ENCODE measurements around the gene RAB8B.

DNA sequence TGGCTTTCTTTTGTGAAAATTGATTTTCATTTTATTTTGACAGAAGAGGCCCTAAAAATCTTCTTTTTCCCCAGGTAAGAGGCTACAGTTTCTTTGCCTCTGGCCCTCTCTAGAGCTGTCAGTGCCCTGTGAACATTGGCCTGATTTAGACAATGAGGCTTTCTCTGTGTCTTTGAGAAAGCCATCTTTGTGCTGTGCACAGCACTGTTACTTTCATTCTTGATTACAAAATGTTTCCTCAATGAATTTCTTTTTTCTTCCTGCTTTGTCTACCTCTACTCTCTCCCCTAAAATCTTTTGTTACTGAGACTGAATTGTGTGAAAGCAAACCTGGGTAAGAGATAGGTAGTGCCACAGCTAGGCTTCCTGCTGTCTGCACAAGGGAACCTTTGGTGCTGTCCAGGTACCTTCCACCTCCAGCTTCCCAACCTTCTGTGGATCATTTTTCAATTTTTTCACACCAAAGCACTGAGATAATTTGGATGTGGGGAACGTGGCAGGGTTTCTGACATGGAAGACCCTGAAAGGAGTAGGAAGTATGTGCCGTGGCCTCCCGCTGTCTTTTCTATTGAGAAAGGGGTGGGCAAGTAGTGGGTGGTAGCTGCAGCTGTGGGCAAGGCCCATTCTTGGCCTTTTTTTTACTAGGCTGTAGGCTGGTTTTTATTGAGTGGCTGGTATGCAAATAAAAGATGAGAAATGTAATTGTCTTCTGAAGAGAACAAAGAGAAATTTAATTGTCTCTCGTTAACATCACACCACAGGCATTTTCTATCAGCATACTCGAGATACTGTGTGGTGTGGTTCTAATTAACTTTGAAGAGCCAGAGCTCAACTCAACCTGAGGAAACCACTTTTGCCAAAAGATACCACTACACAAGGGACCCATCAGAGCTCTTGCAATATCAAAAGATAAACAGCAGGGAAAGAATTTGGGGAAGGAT lies 21.0 kb downstream of the RAB8B start:
- TF ChIP-seq, protein P1, sequence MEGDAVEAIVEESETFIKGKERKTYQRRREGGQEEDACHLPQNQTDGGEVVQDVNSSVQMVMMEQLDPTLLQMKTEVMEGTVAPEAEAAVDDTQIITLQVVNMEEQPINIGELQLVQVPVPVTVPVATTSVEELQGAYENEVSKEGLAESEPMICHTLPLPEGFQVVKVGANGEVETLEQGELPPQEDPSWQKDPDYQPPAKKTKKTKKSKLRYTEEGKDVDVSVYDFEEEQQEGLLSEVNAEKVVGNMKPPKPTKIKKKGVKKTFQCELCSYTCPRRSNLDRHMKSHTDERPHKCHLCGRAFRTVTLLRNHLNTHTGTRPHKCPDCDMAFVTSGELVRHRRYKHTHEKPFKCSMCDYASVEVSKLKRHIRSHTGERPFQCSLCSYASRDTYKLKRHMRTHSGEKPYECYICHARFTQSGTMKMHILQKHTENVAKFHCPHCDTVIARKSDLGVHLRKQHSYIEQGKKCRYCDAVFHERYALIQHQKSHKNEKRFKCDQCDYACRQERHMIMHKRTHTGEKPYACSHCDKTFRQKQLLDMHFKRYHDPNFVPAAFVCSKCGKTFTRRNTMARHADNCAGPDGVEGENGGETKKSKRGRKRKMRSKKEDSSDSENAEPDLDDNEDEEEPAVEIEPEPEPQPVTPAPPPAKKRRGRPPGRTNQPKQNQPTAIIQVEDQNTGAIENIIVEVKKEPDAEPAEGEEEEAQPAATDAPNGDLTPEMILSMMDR (IDR thresholded peaks at IDR 0.05; ENCODE audit: low read length): no peak
- no peak for TF ChIP-seq EZH2phosphoT487 (IDR thresholded peaks at IDR 0.05; ENCODE audit: low read length)

Data from MM.1S (cell line).